Astrocyte of the cerebellum (primary cell): ENCODE data around the gene CDC14A.

ENCODE experiments used
- DNase-seq: peaks from one replicate; pipeline ENCODE4 v3.0.0-alpha.2; 2011; ENCODE audit warnings: low read depth
- H3K4me3 ChIP-seq: 2 replicates; pipeline ENCODE4 v1.5.1; 2011; ENCODE audit warnings: mild to moderate bottlenecking, low read depth, low read length, moderate library complexity
- CTCF ChIP-seq: IDR thresholded peaks from 2 replicates; pipeline ENCODE4 v1.5.1; 2012; ENCODE audit warnings: low read length, low read depth, moderate library complexity, mild to moderate bottlenecking; ENCODE audit errors: missing control alignments
- in situ Hi-C: cut with HindIII; loops from 2 replicates; pipeline ENCODE4 v1.10.0; 2017; ENCODE audit warnings: low sequenced_read_pairs

Gene CDC14A

GRCh38 chr1:100391675-100392074 lies 39.4 kb downstream of the CDC14A start:
- no peak for TF ChIP-seq CTCF
- in situ Hi-C loops: no loop called here
- no peak for DNase-seq
- no peak overlapping the region for H3K4me3 ChIP-seq

- TF ChIP-seq CTCF: no peak
- in situ Hi-C loops: no loop called here
- no peak overlapping the region for H3K4me3 ChIP-seq
- DNase-seq: no peak
These were observed 40.5 kb downstream of the CDC14A start for GRCh38 chr1:100392756-100393155.

GRCh38 chr1:100394285-100394684 lies 42.0 kb downstream of the CDC14A start:
- in situ Hi-C loops: no loop called here
- TF ChIP-seq CTCF: no peak
- no peak overlapping the region for H3K4me3 ChIP-seq
- DNase-seq: no peak

GRCh38 chr1:100395913-100396312 lies 43.6 kb downstream of the CDC14A start:
- no peak for DNase-seq
- TF ChIP-seq CTCF: no peak
- in situ Hi-C loops: no loop called here
- H3K4me3 ChIP-seq: no peak overlapping the region

- in situ Hi-C loops: no loop called here
- no peak overlapping the region for H3K4me3 ChIP-seq
- TF ChIP-seq CTCF: no peak
- no peak for DNase-seq
These were observed 44.3 kb downstream of the CDC14A start for GRCh38 chr1:100396651-100397050.

GRCh38 chr1:100397681-100398080 lies 45.4 kb downstream of the CDC14A start:
- in situ Hi-C loops: no loop called here
- no peak overlapping the region for H3K4me3 ChIP-seq
- no peak for DNase-seq
- no peak for TF ChIP-seq CTCF

GRCh38 chr1:100398648-100399047 lies 46.3 kb downstream of the CDC14A start:
- no peak for TF ChIP-seq CTCF
- H3K4me3 ChIP-seq: no peak overlapping the region
- in situ Hi-C loops: no loop called here
- DNase-seq: no peak
